ENCODE results near the gene TMEM121.
A peak's percentile ranks its signal among the peaks of the same experiment; 100 is the strongest.

TMEM121 gene

GRCh38 chr14:105525861-105526775 lies at the start of gene TMEM121:
TMEM121 (plus strand) TSS chr14:105526583; CDS start chr14:105528835, 2,252 bp downstream.
- Histone ChIP-seq H3K9me3 (ENCODE audit: control insufficient read depth, insufficient read depth, low read length) (no peaks in the 10 kb centered on the region), H3K9ac (ENCODE audit: low read depth, low read length) (peak within 1 kb of the TSS; percentile 45; the same call in 1 of the 2 replicates), H3K36me3 (ENCODE audit: insufficient read depth, low read length) (no peaks in the 10 kb centered on the region), H3K4me1 (ENCODE audit: insufficient read depth, low read length) (no peaks in the 10 kb centered on the region; the same call in 1 of the 2 replicates)

DNA sequence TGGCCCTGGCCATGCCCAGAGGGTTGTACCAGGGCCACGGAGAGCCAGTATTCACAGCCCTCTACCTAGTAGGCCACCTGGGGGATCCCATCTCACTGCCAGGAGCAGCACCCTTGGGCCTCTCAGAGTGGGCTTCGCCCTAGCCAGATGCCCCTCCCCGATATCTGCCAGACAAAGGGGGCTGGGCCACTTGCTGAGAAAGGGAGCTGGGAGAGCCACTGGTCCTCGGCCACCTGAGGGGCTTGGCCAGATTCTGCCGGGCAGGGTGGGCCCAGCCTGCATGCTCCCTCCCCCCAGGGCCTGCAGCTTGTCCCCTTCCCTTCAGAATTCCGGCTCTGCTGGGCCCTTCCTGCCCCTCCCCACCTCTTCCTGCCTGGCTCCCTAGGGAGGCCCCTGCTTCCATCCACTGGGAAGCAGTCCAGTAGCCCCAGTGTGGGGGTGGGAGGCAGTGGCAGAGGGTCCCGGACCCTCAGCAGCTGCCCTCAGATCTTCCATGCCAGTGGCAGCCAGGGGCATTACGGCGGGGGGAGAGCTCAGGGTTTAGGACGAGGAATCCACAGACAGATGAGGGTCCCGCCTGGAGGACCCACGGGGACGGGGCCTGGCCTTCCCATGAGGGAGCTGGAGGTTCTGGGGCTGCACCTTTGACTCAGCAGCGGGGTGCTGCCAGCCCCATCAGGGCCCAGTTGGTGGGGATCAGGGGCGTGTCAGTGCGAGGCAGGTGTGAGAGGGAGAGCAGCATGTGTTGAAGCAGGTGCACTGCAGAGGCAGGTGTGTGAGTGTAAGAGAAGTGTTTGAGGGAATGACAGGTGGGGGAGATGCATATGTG lies 49.3 kb upstream of the TMEM121 start:
- H3K4me1 ChIP-seq (ENCODE audit: insufficient read depth, low read length) = peaks cover 25% of the 10 kb centered on the region
- no peaks in the 10 kb centered on the region for H3K9me3 ChIP-seq (ENCODE audit: control insufficient read depth, insufficient read depth, low read length)
- H3K36me3 ChIP-seq (ENCODE audit: insufficient read depth, low read length) = no peaks in the 10 kb centered on the region
- H3K9ac ChIP-seq (ENCODE audit: low read depth, low read length) = no peak overlapping the region

DNA sequence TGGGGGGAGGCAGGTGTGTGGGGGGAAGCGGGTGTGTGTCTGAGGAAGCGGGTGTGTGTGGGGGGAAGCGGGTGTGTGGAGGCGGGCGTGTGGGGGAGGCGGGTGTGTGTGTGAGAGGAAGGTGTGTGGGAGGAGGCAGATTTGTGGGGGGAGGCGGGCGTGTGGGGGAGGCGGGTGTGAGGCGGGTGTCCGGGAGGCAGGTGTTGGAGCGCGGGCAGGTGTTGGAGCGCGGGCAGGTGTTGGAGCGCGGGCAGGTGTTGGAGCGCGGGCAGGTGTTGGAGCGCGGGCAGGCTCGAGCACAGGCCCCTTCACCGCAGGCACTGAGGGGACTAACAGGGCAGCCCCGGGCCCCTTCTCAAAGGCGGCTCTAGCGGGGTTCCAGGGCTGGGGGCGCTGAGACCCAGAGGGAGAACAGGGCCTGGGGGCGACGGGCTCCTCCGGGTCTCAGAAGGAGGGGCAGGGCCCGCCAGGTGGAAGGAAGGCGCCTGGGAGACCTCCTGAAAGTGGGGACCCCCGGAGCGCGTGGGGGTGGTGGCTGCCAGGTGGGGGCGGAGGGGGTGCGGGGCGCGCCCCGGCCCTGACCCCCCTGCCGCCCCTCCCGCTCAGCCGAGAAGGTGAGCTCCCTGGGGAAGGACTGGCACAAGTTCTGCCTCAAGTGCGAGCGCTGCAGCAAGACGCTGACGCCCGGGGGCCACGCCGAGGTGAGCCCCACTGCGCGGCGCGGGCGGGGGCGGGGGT lies 48.6 kb upstream of the TMEM121 start:
- no peaks in the 10 kb centered on the region for H3K36me3 ChIP-seq (ENCODE audit: insufficient read depth, low read length)
- H3K4me1 ChIP-seq (ENCODE audit: insufficient read depth, low read length) = peaks cover 30% of the 10 kb centered on the region
- H3K9ac ChIP-seq (ENCODE audit: low read depth, low read length) = peak overlapping the region; percentile 15; the same call in 1 of the 2 replicates
- no peaks in the 10 kb centered on the region for H3K9me3 ChIP-seq (ENCODE audit: control insufficient read depth, insufficient read depth, low read length)

DNA sequence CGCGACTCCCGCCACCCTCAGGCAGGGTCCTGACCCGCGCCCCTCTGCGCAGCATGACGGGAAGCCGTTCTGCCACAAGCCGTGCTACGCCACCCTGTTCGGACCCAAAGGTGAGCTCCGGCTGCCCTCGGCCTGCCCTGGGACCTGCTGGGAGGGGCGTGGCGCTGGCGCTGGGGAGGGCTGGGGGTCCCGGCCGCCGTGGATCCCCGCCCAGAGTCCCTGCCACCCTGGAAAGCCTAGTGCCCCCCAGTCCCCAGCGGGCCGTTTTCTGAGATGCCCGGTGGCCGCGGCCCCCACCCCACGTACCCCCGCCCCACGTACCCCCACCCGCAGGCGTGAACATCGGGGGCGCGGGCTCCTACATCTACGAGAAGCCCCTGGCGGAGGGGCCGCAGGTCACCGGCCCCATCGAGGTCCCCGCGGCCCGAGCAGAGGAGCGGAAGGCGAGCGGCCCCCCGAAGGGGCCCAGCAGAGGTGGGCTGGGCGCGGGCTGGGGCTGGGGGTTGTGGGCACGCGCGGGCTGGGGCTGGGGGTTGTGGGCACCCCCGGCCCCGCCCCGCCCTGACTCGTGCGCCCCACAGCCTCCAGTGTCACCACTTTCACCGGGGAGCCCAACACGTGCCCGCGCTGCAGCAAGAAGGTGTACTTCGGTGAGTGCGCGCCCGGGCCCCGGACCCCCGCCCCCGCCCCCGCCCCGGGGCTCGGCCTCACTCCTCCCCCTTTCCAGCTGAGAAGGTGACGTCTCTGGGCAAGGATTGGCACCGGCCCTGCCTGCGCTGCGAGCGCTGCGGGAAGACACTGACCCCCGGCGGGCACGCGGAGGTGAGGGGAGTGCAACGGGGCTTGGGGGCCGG lies 47.8 kb upstream of the TMEM121 start:
- Histone ChIP-seq H3K4me1 (ENCODE audit: insufficient read depth, low read length) (peaks cover 30% of the 10 kb centered on the region), H3K36me3 (ENCODE audit: insufficient read depth, low read length) (no peaks in the 10 kb centered on the region), H3K9ac (ENCODE audit: low read depth, low read length) (peak overlapping the region; percentile 15; the same call in 1 of the 2 replicates), H3K9me3 (ENCODE audit: control insufficient read depth, insufficient read depth, low read length) (no peaks in the 10 kb centered on the region)

- no peaks in the 10 kb centered on the region for H3K36me3 ChIP-seq (ENCODE audit: insufficient read depth, low read length)
- no peaks in the 10 kb centered on the region for H3K9me3 ChIP-seq (ENCODE audit: control insufficient read depth, insufficient read depth, low read length)
- peaks cover 30% of the 10 kb centered on the region for H3K4me1 ChIP-seq (ENCODE audit: insufficient read depth, low read length)
- H3K9ac ChIP-seq (ENCODE audit: low read depth, low read length) = no peak overlapping the region
These were observed 46.8 kb upstream of the TMEM121 start for GRCh38 chr14:105479431-105480158.

DNA sequence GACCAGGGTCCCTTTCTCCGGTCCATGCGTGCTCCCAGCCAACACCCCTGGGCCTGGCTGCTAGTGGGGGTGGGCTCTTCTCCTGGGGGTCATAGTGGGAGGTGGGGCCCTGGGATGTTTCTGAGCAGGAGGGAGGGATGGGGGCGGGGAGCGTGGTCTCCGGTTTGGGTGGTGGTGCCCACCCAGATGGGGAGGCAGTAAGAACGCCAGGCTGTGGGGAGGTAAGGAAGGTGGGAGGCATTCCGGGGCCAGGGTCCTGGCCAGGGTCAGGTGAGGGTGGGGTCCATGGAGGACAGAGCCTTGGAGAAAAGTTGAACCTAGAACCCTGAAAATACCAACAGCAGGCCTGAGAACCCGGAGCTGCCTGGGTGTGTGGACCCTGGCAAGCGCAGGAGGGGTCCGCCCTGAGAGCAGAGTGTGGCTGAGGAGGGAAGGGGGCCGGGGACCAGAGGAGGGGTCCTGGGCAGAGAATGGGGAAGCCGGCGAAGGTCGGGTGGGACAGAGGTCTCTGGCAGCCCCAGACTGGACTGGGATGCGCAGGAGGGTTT lies 46.1 kb upstream of the TMEM121 start:
- no peaks in the 10 kb centered on the region for H3K36me3 ChIP-seq (ENCODE audit: insufficient read depth, low read length)
- no peaks in the 10 kb centered on the region for H3K9me3 ChIP-seq (ENCODE audit: control insufficient read depth, insufficient read depth, low read length)
- H3K9ac ChIP-seq (ENCODE audit: low read depth, low read length) = no peak overlapping the region
- H3K4me1 ChIP-seq (ENCODE audit: insufficient read depth, low read length) = peaks cover 30% of the 10 kb centered on the region

DNA sequence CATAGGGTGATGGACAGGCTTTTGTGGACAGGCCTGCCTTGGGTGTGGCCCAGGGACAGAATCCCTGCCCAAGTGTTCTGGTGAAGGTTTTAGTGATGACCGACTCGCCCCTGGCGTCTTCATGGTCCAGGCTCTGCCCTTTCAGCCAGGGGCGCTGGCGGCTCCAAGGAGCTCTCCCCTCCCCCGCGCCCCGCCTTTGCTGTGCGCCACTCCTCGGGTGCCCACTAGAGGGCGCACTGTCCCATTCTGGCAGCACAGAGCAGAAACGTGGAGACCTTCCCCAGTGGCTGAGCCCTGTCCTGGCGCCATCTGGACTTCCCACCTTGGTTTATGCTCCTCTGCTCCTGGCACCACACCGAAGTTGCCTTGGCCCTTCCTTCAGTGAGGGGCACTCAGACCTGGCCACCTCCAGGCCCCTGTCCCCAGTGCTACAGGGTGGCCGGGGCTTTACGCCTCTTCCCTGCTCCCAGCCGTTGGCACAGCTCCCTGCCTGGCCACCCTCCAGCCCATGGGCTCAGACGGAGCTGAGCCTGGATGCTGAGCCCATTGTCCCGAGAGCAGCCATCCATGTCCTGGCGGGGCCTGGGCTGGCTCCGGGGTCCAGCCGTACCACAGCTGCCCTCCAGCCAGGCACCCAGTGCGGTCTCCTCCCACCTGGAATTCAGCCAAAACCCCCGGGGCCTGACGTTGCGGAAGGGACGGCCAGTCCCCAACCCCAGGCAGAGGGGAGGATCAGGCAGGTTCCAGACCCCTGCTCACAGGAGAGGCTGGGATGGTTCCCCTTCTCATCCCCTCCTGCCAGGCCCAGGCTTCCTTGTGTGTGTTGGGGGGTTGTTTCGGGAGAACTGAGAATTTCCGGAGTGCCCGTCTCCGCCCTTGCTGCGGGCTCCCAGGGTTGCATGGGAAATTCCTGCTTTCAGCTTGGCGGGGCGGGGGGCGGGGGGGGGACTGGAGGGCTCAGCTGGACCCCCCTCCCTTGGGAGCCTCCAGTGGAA lies 45.3 kb upstream of the TMEM121 start:
- no peaks in the 10 kb centered on the region for H3K36me3 ChIP-seq (ENCODE audit: insufficient read depth, low read length)
- peak overlapping the region; percentile 43 for H3K9ac ChIP-seq (ENCODE audit: low read depth, low read length)
- H3K4me1 ChIP-seq (ENCODE audit: insufficient read depth, low read length) = peaks cover 30% of the 10 kb centered on the region
- H3K9me3 ChIP-seq (ENCODE audit: control insufficient read depth, insufficient read depth, low read length) = no peaks in the 10 kb centered on the region

- Histone ChIP-seq H3K9ac (ENCODE audit: low read depth, low read length) (peak overlapping the region; percentile 38; the same call in 1 of the 2 replicates), H3K4me1 (ENCODE audit: insufficient read depth, low read length) (peaks cover 22% of the 10 kb centered on the region), H3K36me3 (ENCODE audit: insufficient read depth, low read length) (no peaks in the 10 kb centered on the region), H3K9me3 (ENCODE audit: control insufficient read depth, insufficient read depth, low read length) (no peaks in the 10 kb centered on the region)
These were observed 44.4 kb upstream of the TMEM121 start for GRCh38 chr14:105481886-105482457.

GRCh38 chr14:105482486-105483110 lies 43.8 kb upstream of the TMEM121 start:
- Histone ChIP-seq H3K4me1 (ENCODE audit: insufficient read depth, low read length) (peaks cover 17% of the 10 kb centered on the region), H3K36me3 (ENCODE audit: insufficient read depth, low read length) (no peaks in the 10 kb centered on the region), H3K9ac (ENCODE audit: low read depth, low read length) (no peak overlapping the region), H3K9me3 (ENCODE audit: control insufficient read depth, insufficient read depth, low read length) (no peaks in the 10 kb centered on the region)

- H3K36me3 ChIP-seq (ENCODE audit: insufficient read depth, low read length) = no peaks in the 10 kb centered on the region
- no peak overlapping the region for H3K9ac ChIP-seq (ENCODE audit: low read depth, low read length)
- H3K4me1 ChIP-seq (ENCODE audit: insufficient read depth, low read length) = peaks cover 17% of the 10 kb centered on the region
- no peaks in the 10 kb centered on the region for H3K9me3 ChIP-seq (ENCODE audit: control insufficient read depth, insufficient read depth, low read length)
These were observed 42.9 kb upstream of the TMEM121 start for GRCh38 chr14:105483300-105484068.

Measured in ES-I3 (cell line).